ENCODE results near the gene MAPK9. TPM values are rescaled to one million over a fixed set of nuclear protein-coding genes. Genes with fewer than 3 reads are reported as not detected.

The MAPK9 gene
- total and polyA plus RNA-seq, 9 of the 15 experiments (the other 6 are each of a cell fraction or from before 2014, with no cell fraction given): 4.8 to 58.0 (median 29.9) TPM

- ChIA-PET POLR2A (no interaction called here), CTCF (ENCODE audit: low intra/inter-chr PET ratio) (no interaction called here)
- no TSS peak for BruUV-seq (replicated peaks)
- Histone ChIP-seq H3K27ac (ENCODE audit: extremely low read depth, low read depth, low read length) (no peak overlapping the region), H3K9me3 (replicated peaks; ENCODE audit: control insufficient read depth, insufficient read depth, low read depth, low read length) (no peaks in the 10 kb centered on the region), H3K4me2 (ENCODE audit: insufficient read depth, low read length) (no peak overlapping the region), H4K20me1 (replicated peaks; ENCODE audit: control insufficient read depth, insufficient read depth, low read length) (no peaks in the 10 kb centered on the region), H3K9me1 (ENCODE audit: control insufficient read depth, insufficient read depth, low read length) (no peaks in the 10 kb centered on the region), H3K79me2 (ENCODE audit: control insufficient read depth, insufficient read depth, low read length) (no peaks in the 10 kb centered on the region), H3K4me3 (no peak overlapping the region), H3K9ac (ENCODE audit: insufficient read depth in 1 of 2, low read depth in 2 of 2, low read length in 2 of 2) (no peak overlapping the region), H2AFZ (ENCODE audit: low read depth, low read length) (no peak overlapping the region), H3K4me1 (replicated peaks in 1 of 2; ENCODE audit: control insufficient read depth in 2 of 2, insufficient read depth in 2 of 2, low read length in 2 of 2) (no peaks in the 10 kb centered on the region), H3K27me3 (ENCODE audit: control insufficient read depth in 2 of 2, insufficient read depth in 2 of 2, low read length in 2 of 2) (no peaks in the 10 kb centered on the region), H3K36me3 (ENCODE audit: control insufficient read depth, insufficient read depth, low read length) (peaks cover 46% of the 10 kb centered on the region; the same call in 2 of the 3 replicates)
- intact Hi-C loops (cut with micrococcal nuclease): no loop called here
- in situ Hi-C loops (cut with MboI): no loop called here
- TF ChIP-seq GTF2B (IDR thresholded peaks at IDR 0.05; ENCODE audit: extremely low read depth, insufficient read length) (no peak), SNAPC5 (CRISPR knock-in tag; IDR thresholded peaks at IDR 0.05) (no peak), POLR2AphosphoS5 (IDR thresholded peaks at IDR 0.05; ENCODE audit: control insufficient read depth, insufficient read depth, low read depth, low read length) (no peak), RFX7 (CRISPR knock-in tag; IDR thresholded peaks at IDR 0.05) (no peak), JUNB (CRISPR knock-in tag; conservative IDR thresholded peaks at IDR 0.05) (no peak), NCOA4 (IDR thresholded peaks at IDR 0.05; ENCODE audit: partially characterized antibody) (no peak)
- no peak for DNase-seq (ENCODE audit: extremely low read depth in 1 of 4, low spot score in 3 of 4)
- WGBS (ENCODE audit: insufficient coverage, low coverage, missing lambda C conversion rate): 89% methylated on average over 5 of the region's 5 CpGs
- ATAC-seq: no peak
- no peak for FAIRE-seq
Observed at GRCh38 chr5:180235077-180235476, 56.8 kb downstream of the MAPK9 start.

Measured in K562 (cell line).